ENCODE measurements around the gene LSAMP.

Gene LSAMP

GRCh38 chr3:116007000-116007399 is 438.3 kb downstream of the LSAMP start:
- no peak for DNase-seq (ENCODE audit: low spot score)

DNA sequence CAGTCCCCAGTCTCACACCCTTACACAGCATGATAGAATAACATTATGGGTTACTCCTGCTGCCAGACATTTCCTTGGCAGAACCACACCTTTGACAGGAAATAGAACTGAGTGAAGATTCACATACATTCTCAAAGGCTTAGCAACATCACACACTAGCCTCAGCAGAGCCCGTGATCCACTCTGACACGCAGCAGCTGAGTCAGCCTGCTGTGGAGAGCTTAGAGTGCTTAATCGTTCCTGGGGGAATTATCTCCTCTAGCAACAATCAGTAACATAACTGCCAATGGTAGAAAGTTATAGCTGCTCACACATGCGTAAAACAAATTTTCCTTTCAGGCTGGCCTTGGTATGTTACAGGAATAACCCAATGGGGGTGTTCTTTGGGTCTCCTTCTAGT is 439.9 kb downstream of the LSAMP start:
- peak; percentile 29 for DNase-seq (ENCODE audit: low spot score)

DNA sequence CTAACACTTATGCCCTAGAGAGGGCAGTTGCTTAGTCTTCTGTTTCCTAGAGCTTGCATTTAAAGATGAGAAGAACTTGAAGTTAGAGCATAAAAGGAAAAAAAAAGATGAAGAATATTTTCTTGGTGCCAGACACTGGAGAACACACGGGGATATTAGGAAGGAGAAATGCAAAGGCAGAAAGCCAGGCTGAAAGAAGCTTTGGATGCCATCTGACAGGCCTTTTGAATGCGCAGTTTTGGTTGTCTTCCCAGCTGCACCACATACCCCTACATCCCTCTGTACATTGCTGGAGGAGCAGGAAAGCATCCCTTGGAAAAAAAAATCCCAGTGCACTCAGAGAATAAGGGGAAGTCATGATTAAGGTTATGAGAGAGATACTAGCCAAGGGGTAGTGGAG is 443.1 kb downstream of the LSAMP start:
- DNase-seq (ENCODE audit: low spot score): no peak

DNA sequence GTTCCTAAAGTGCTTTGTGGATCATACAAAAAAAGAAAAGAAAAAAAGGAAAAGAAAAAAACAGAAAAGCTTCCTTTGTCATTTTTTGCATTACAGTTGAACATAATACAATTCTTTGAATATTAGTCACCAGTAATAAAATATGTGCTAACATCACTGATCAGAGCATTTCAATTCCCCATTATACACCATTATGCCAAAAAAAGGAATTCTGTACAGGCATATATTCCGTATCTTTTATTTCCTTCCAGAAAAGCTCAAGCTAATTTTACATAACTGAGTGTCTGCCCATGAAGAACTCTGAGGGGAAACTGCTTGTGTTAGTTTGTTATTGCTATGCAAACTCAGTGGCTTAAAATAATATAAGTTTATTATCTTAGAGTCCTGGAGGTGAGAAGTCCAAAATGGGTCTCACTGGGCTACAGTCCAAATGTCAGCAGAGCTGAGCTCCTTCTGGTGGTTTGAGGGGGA is 444.1 kb downstream of the LSAMP start:
- no peak for DNase-seq (ENCODE audit: low spot score)

- DNase-seq (ENCODE audit: low spot score): peak; percentile 70
Observed at GRCh38 chr3:116000311-116000710, 445.0 kb downstream of the LSAMP start.

DNA sequence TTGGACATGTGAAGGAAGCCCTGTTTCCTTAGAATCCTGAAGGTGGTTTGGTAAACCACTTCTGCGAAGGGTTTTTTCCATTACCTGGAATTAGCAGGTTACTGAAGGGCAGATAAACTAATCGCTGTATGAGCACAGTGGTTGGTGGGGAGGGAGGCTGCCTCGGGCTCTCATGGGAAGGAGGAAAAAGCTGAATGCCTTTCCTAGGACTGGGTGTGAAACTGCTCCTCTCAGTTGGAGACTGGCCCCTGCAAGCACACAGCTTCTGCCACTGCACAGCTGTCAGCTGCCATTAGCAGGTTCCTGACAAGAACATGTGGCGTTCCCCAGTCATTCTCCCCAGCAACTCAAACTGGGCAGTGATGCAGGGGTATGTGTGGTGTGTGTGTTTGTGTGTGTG is 445.7 kb downstream of the LSAMP start:
- DNase-seq (ENCODE audit: low spot score): no peak

GRCh38 chr3:115999001-115999585 is 446.2 kb downstream of the LSAMP start:
- no peak for DNase-seq (ENCODE audit: low spot score)

GRCh38 chr3:115996420-115997108 is 448.7 kb downstream of the LSAMP start:
- DNase-seq (ENCODE audit: low spot score): no peak

DNA sequence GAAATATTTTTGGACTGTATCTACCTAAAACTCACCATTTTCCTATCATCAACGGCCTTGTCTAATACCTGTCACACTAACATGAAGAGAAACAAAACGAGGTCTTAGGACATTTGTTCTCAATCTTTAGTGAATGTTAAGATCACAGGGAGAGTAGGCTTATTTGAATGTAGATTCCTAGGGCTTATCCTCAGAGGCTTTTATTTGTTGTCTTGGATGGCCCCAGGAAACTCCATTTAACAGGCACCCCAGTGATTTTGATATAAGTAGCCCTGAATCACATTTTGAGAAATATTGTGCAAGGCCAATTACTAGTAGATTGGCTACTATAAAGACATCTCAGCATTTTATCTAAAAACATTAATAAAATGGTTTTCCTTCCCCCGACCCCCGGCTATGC is 454.6 kb downstream of the LSAMP start:
- DNase-seq (ENCODE audit: low spot score): no peak

- DNase-seq (ENCODE audit: low spot score): no peak
Observed at GRCh38 chr3:115989684-115990421, 455.4 kb downstream of the LSAMP start.

- DNase-seq (ENCODE audit: low spot score): peak; percentile 60
Observed at GRCh38 chr3:115986555-115987207, 458.6 kb downstream of the LSAMP start.

GRCh38 chr3:115982629-115983028 is 462.7 kb downstream of the LSAMP start:
- no peak for DNase-seq (ENCODE audit: low spot score)

- DNase-seq (ENCODE audit: low spot score): no peak
Observed at GRCh38 chr3:115982108-115982507, 463.2 kb downstream of the LSAMP start.

GRCh38 chr3:115980709-115981108 is 464.6 kb downstream of the LSAMP start:
- DNase-seq (ENCODE audit: low spot score): no peak

DNA sequence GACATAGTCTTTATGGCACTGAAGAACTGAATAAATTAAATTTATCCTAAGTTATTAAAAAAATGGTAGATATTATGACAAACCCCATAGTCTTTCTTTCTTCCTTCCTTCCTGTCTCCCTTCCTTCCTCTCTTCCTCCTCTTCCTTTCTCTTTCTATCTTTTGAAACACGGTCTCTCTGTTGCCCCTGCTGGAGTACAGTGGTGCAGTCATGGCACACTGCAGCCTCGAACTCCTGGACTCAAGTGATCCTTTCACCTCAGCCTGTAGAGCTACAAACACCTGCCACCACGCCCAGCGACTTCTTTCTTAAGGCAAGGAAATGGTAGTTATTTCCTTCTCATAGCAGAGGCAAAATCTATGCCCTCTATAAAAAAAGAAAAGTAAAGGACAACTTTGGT is 467.4 kb downstream of the LSAMP start:
- no peak for DNase-seq (ENCODE audit: low spot score)

DNA sequence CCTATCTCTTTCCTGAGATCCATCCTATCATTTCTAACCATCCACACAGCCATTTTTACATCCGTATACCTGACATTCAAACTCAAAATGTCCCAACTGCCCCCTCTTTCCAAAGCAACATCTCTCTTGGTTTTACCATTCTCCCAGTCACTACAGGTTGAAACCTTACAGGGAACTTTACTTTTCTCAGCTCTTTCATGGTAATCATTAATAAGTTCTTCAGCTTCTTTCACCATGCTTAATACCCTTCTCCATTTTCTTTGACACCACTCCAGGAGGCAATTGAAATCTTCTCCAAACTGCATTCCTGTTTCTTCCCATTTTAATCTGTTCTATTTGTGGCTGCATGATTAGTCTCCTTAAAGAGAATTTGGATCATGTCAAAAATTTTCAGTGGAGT is 469.5 kb downstream of the LSAMP start:
- no peak for DNase-seq (ENCODE audit: low spot score)

DNA sequence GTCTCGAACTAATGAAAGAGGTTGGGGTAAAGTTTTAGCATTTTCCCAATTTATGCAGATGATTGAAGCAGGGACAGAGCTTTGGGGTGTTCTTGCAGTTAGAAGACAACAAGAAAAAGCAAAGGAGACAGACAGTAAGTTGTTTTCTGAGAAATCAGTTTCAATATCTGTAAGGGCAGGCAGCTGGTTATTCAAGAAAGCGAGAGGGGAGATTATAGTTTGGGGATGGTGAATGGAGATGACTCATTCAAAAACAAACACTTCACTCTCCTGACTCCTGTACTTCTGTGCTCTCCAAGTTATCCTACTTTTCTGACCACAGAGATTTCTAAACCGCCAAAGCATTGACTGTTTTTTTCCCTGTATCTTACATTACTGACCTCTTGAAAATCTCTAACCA is 469.9 kb downstream of the LSAMP start:
- no peak for DNase-seq (ENCODE audit: low spot score)

- DNase-seq (ENCODE audit: low spot score): no peak
Observed at GRCh38 chr3:115974940-115975339, 470.3 kb downstream of the LSAMP start.

GRCh38 chr3:115968871-115969270 is 476.4 kb downstream of the LSAMP start:
- no peak for DNase-seq (ENCODE audit: low spot score)

GRCh38 chr3:115961380-115961779 is 483.9 kb downstream of the LSAMP start:
- DNase-seq (ENCODE audit: low spot score): no peak

DNA sequence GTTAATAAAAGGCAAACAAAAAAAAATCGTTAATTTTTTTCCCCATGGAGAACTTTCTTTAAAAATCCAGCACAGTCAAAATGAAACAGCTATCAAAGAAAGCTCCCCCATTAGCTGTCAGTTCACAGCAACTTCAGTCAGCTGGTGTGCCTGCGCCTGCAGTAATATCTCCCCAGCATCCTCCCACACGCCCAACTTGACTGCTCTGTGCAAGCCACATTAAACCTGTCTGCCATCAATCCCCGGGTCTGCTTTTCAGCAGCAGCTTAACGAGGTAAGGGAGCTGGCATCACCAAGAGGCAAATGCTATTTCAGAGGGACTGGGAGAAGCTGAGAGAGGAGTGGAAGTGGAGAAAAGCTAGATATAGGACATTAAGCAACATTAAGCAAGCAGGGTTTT is 484.5 kb downstream of the LSAMP start:
- no peak for DNase-seq (ENCODE audit: low spot score)

DNA sequence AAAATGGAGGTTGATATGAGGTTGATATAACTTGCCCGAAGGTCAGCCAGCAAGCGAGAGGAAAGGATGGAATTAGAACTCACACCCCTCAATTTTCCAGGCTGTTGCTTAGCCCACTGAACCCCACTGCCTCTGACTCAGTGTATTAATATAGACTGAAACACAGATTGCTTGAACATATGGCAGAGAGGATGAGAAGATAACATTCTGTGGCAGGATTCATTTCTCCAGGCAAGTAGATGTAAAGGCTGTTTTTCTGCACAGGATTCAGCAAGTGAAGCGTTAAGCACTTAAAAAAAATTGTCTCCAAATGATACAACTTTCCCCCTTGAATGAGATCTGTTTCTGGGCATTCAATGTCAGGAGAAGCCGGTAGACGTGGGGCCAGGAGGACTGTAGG is 486.8 kb downstream of the LSAMP start:
- DNase-seq (ENCODE audit: low spot score): no peak

GRCh38 chr3:115947325-115947724 is 498.0 kb downstream of the LSAMP start:
- DNase-seq (ENCODE audit: low spot score): no peak

Data from RKO (cell line).